HG03196 (cell line): ENCODE results near the gene RMDN3.

Experiments used
- ATAC-seq: cut with Tn5 transposase; IDR thresholded peaks from one replicate; pipeline ENCODE4 v1.9.1; 2021; ENCODE audit not compliant: unreplicated experiment

RMDN3 gene

GRCh38 chr15:40773902-40774301 is 18.8 kb upstream of the RMDN3 start:
- ATAC-seq, result no peak

DNA sequence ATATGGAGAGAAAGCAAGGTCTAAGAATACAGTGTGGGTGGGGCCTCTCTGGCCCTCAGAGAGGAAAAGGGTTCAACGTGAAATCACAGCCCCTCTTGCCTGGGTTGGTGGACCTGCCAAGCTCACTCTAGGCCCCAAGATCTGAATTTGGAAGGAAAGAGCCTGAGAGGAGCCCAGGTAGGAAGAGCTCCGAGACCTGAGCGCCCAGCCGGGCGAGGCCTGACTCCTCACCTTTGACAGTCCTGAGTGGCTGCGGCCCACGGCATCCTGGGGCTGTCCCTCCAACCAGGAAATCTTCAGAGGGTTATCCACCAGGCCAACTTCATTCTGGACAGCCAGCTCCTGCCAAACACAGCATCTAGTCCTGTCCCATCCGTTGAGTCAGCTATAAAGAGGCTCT is 18.4 kb upstream of the RMDN3 start:
- no peak for ATAC-seq

- no peak for ATAC-seq
These were observed 17.0 kb upstream of the RMDN3 start for GRCh38 chr15:40772014-40772413.

DNA sequence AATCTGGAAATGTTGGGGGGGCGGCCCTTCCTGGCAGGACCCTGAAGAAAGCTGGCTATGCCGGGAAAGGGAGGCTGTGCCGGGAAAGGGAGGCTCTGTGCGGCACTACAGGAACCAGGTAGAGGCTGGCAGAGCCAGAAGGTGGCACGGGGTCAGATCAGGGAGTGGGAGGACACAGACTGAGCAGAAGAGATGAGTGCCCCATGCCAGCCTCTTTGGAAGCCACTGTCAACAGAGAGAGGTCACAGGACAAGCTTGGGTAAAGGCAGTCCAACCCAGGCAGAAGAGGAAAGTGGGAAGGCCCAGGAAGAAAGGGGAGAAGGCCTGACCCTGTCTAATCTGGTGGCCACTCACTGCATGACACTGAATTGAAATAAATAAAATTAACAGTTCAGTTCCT is 16.2 kb upstream of the RMDN3 start:
- ATAC-seq, result no peak

- no peak for ATAC-seq
These were observed 15.2 kb upstream of the RMDN3 start for GRCh38 chr15:40770147-40770721.

- ATAC-seq, result peak; percentile 38
These were observed 14.5 kb upstream of the RMDN3 start, which contains the start of gene C15orf62 for GRCh38 chr15:40769274-40770146. Gene C15orf62 (plus strand): TSS chr15:40769980. CDS start chr15:40770496, 516 bp downstream.

- no peak for ATAC-seq
These were observed 13.6 kb upstream of the RMDN3 start for GRCh38 chr15:40768521-40769273.

DNA sequence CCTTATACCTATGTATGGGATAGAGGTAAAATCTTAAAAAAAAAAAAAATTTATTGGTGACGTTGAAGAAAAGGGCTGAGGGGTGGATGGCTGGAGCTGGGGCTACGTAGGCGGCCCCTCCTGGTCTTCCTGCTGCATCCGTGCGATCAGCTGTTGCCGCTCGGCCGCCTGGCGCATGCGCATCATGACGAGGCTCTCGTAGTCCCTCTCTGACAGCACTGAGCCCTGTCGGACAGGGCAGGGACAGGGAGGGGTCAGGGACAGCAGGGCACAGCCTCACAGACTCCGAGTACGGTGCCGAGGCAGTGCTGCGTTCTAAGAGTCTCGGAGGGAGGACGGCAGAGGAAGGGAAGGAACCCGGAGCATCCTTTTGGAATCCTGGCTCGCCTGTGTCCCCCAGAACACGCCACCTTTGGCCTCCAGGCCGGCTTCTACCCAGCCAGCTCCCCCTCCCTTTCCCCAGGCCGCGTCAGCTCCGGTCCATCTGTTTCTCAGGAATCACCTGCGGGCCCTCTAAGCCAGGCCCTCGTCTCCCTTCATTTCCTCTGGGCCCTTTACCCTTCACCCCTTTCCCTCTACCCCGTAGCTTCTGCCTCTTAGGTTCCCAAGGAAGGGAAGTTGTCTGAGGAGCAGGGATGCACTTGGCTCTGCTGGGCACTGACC is 12.9 kb upstream of the RMDN3 start:
- no peak for ATAC-seq

DNA sequence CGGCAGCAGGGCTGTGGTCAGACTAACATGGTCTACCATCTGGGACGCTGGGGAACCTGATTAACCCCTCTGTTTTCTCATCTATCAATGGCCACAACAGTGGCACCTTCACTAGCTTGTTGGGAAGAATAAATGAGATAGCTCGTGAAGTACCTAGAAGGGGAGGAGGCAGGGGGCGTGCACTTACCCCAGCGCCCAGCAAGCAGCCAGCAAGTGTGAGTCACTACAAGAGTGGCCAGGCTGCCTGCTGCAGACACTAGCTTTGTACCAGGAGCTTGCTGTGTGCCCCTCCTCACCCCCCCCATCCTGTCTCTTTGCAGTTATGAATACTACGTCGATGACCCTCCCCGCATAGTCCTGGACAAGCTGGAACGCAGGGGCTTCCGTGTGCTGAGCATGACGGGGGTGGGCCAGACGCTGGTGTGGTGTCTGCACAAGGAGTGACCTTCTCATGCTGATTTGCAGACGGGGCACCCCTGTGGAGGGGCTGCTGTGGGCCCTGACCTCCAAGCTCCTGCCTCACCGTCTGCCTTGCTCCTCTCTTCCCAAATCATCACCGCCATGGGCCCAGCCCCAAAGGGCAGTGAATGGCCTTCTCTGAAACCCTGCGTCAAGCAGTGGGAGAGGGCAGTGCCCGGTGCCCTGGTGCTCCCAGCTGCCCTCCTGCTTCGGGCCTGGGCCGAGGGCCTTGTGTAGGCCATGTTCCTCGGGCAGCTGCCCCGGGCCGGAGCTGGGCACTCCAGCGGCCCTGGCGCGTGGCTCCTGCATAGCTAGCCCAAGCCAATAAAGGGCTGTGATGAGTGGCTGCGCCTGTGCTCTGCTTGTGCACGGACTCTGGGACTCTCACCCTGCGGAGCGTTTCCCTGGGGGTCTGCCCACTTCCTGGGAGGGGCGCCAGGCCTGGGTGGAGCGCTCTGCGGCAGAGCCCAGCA is 12.1 kb upstream of the RMDN3 start:
- no peak for ATAC-seq

GRCh38 chr15:40766194-40766815 is 11.3 kb upstream of the RMDN3 start:
- ATAC-seq, result no peak

DNA sequence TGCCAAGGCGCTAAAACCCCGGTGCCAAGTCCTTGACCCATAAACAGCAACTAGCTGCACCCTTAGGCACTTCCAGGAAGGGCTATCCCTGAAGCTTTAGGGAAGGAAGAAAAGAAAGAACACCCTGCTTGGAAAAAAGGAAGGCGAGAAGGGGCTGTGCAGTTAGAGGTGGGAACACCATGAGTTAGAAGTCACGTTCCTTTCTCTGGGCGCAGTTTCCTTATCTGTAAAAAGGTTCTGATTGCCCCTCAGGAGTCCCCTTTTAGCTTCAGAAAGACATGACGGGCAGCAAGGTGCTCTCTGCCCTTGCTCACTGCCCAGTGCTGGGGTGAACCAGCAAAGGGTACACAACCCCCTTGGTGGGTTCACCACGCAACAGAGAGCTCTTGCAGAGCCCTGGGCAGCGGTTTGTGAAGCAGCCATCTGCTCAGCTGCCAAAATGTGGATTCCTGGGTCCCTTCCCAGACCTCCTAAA is 9.6 kb upstream of the RMDN3 start:
- ATAC-seq, result no peak

- ATAC-seq, result no peak
These were observed 9.0 kb upstream of the RMDN3 start, which contains the start of gene GCHFR for GRCh38 chr15:40763801-40764628. Gene GCHFR (plus strand): TSS chr15:40764068. CDS start chr15:40764181, 113 bp downstream.

- no peak for ATAC-seq
These were observed 8.1 kb upstream of the RMDN3 start for GRCh38 chr15:40762919-40763800.

GRCh38 chr15:40759961-40760360 is 4.9 kb upstream of the RMDN3 start:
- no peak for ATAC-seq

- ATAC-seq, result no peak
These were observed 1.9 kb upstream of the RMDN3 start for GRCh38 chr15:40756938-40757337.

- no peak for ATAC-seq
These were observed 756 bp upstream of the RMDN3 start for GRCh38 chr15:40755812-40756208.

GRCh38 chr15:40754574-40754882 is 526 bp downstream of the RMDN3 start:
- ATAC-seq, result no peak

- ATAC-seq, result no peak
These were observed 3.3 kb downstream of the RMDN3 start for GRCh38 chr15:40751745-40752144.
